Measurements from ENCODE around the gene APBB3.

GRCh38 chr5:140545606-140546005, 18.8 kb downstream of the APBB3 start:
- TF ChIP-seq CTCF (IDR thresholded peaks at IDR 0.05) (no peak), POLR2A (IDR thresholded peaks at IDR 0.05) (no peak), EP300 (IDR thresholded peaks at IDR 0.05) (no peak)

All from tibial nerve (tissue), 4 donors.